ENCODE data around the gene DND1. TPM values are rescaled to one million over a fixed set of nuclear protein-coding genes. Genes with fewer than 3 reads are reported as not detected.
"Not testable (repeated sequence)": the region's sequence is repeated elsewhere in the genome, so short reads cannot be mapped to it uniquely, and the experiment has no call there.

Gene DND1
- polyA plus RNA-seq, 2 of the 4 experiments (the other 2 are of a cell fraction), result 0.63 to 1.0 TPM

- peaks cover 20% of the 10 kb centered on the region for H3K9me3 ChIP-seq
- 20% methylated on average over 1 of the region's 1 CpG for WGBS (ENCODE audit: missing lambda C conversion rate)
- ChIA-PET CTCF (interaction anchor here (0.8 to 1.3 kb wide), 3 partner anchors 11 to 270 kb away, joined by 3 to 4 read pairs (median 3); no protein-coding TSS in a partner anchor), POLR2A (no interaction called here)
- 0 out of 3 replicates have a peak overlapping the region, but pooled peaks have one; percentile 10 for H3K4me2 ChIP-seq
- ATAC-seq (no peak), DNase-seq (ENCODE audit: low read depth in 1 of 2, low spot score in 1 of 2) (no peak), FAIRE-seq (no peak)
- H3K4me1 ChIP-seq, result peaks cover 22% of the 10 kb centered on the region
- TF ChIP-seq FOXS1 (CRISPR knock-in tag; IDR thresholded peaks at IDR 0.05), result no peak
- no peak for TF ChIP-seq HMGXB4 (CRISPR knock-in tag; IDR thresholded peaks at IDR 0.05; ENCODE audit: borderline replicate concordance)
- no peak overlapping the region for H3K4me3 ChIP-seq
- H3K27ac ChIP-seq, result no peak overlapping the region
Measured at GRCh38 chr5:140628711-140629110, 44.7 kb downstream of the DND1 start.

GRCh38 chr5:140627972-140628371, 45.4 kb downstream of the DND1 start:
- ChIA-PET CTCF (interaction anchor here (0.8 to 1.1 kb wide), 2 partner anchors 14 to 269 kb away, joined by 3 read pairs; no protein-coding TSS in a partner anchor), POLR2A (no interaction called here)
- H3K9me3 ChIP-seq, result peaks cover 20% of the 10 kb centered on the region
- FAIRE-seq (no peak), DNase-seq (ENCODE audit: low read depth in 1 of 2, low spot score in 1 of 2) (no peak), ATAC-seq (no peak)
- no peak overlapping the region for H3K4me3 ChIP-seq
- 62% methylated on average over 6 of the region's 6 CpGs for WGBS (ENCODE audit: missing lambda C conversion rate)
- TF ChIP-seq PHF8 (IDR thresholded peaks at IDR 0.05; ENCODE audit: borderline replicate concordance, low read depth) (no peak), CBX8 (IDR thresholded peaks at IDR 0.05) (no peak), ESRRA (IDR thresholded peaks at IDR 0.05; ENCODE audit: borderline replicate concordance, low read length) (no peak), ZFP36 (IDR thresholded peaks at IDR 0.05; ENCODE audit: borderline replicate concordance, partially characterized antibody) (peak; percentile 89), RARB (CRISPR knock-in tag; IDR thresholded peaks at IDR 0.05) (no peak), JUN (IDR thresholded peaks at IDR 0.05) (no peak)
- no peak overlapping the region for H3K27ac ChIP-seq
- H3K4me1 ChIP-seq, result peaks cover 15% of the 10 kb centered on the region
- H3K4me2 ChIP-seq, result no peak overlapping the region

DNA sequence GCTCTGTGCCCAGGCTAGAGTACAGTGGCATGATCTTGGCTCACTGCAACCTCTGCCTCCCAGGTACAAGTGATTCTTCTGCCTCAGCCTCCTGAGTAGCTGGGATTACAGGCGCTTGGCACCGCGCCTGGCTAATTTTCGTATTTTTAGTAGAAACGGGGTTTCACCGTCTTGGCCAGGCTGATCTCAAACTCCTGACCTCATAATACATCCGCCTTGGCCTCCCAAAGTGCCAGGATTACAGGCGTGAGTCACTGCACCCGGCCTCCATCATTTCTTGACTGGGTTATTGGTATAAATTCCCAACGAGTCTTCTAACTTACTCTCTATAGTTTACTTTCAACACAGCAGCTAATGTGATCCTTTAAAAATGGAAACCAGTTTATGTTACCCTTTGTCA, 48.5 kb downstream of the DND1 start:
- H3K4me3 ChIP-seq; ATAC-seq; FAIRE-seq; H3K4me2 ChIP-seq; POLR2A ChIA-PET; H3K27ac ChIP-seq; H3K4me1 ChIP-seq; DNase-seq (ENCODE audit: low read depth in 1 of 2, low spot score in 1 of 2): not testable (repeated sequence)
- H3K9me3 ChIP-seq, result peaks cover 24% of the 10 kb centered on the region
- 73% methylated on average over 10 of the region's 10 CpGs for WGBS (ENCODE audit: missing lambda C conversion rate)
- CTCF ChIA-PET, result interaction anchor here (1.0 to 1.2 kb wide), 3 partner anchors 11 to 48 kb away, joined by 3 to 4 read pairs (median 4); partner anchors contain the start of gene TMCO6

DNA sequence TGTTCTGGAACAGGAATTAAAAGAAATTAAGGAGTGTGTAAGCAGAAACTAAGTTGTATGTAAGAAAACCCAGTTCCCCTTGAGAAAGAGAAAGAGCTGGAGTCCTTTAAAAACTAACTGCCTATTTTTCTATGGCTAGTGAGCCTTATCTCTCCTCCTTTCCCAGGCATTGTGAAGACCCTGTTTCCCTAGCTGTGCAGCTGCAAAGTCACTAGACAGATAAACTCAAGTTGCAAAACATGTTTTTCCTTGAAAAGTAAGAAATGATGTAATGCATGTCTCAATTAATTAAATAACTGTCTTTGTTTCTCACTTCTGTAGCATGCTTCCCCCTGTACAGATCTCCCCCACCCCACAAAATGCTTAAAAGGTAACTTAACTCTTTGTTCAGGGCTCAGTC, 50.3 kb downstream of the DND1 start:
- peaks cover 20% of the 10 kb centered on the region for H3K9me3 ChIP-seq
- CTCF ChIA-PET, result interaction anchor here (1.0 to 2.4 kb wide), 3 partner anchors 8 to 250 kb away, joined by 3 to 6 read pairs (median 3); no protein-coding TSS in a partner anchor
- H3K27ac ChIP-seq; FAIRE-seq; DNase-seq (ENCODE audit: low read depth in 1 of 2, low spot score in 1 of 2); H3K4me3 ChIP-seq; H3K4me1 ChIP-seq; H3K4me2 ChIP-seq; ATAC-seq: not testable (repeated sequence)
- POLR2A ChIA-PET, result interaction anchor here (0.6 kb wide), 1 partner anchor 24 kb away, joined by 3 read pairs; the partner anchor contains the start of genes IK and NDUFA2

- Histone ChIP-seq H3K4me1 (no peaks in the 10 kb centered on the region), H3K9me3 (peaks cover 14% of the 10 kb centered on the region; the same call in 1 of the 3 replicates), H3K27ac (no peak overlapping the region), H3K4me3 (no peak overlapping the region), H3K4me2 (no peak overlapping the region)
- TF ChIP-seq ESRRA (IDR thresholded peaks at IDR 0.05; ENCODE audit: borderline replicate concordance, low read length), result no peak
- TF ChIP-seq FOSL2 (IDR thresholded peaks at IDR 0.05), result no peak
- TF ChIP-seq FOSL2 (CRISPR knock-in tag; IDR thresholded peaks at IDR 0.05), result no peak
- TF ChIP-seq POLR2AphosphoS2 (conservative IDR thresholded peaks at IDR 0.05; ENCODE audit: low read length), result no peak
- no peak for TF ChIP-seq POLR2A (IDR thresholded peaks at IDR 0.05; ENCODE audit: low read length)
- TF ChIP-seq CEBPB (IDR thresholded peaks at IDR 0.05), result no peak
- no peak for TF ChIP-seq JUN (IDR thresholded peaks at IDR 0.05)
- no peak for TF ChIP-seq EHMT2 (IDR thresholded peaks at IDR 0.05; ENCODE audit: low read depth)
- TF ChIP-seq, protein P1, sequence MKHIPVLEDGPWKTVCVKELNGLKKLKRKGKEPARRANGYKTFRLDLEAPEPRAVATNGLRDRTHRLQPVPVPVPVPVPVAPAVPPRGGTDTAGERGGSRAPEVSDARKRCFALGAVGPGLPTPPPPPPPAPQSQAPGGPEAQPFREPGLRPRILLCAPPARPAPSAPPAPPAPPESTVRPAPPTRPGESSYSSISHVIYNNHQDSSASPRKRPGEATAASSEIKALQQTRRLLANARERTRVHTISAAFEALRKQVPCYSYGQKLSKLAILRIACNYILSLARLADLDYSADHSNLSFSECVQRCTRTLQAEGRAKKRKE (CRISPR knock-in tag; IDR thresholded peaks at IDR 0.05; ENCODE audit: low read depth), result no peak
- TF ChIP-seq FOXS1 (CRISPR knock-in tag; IDR thresholded peaks at IDR 0.05), result no peak
- no peak for TF ChIP-seq CHD4 (IDR thresholded peaks at IDR 0.05; ENCODE audit: borderline replicate concordance)
- TF ChIP-seq RNF2 (IDR thresholded peaks at IDR 0.05; ENCODE audit: borderline replicate concordance, low read depth), result no peak
- TF ChIP-seq MYC (IDR thresholded peaks at IDR 0.05; ENCODE audit: borderline replicate concordance, low read length), result no peak
- TF ChIP-seq HOXA7 (CRISPR knock-in tag; IDR thresholded peaks at IDR 0.05), result no peak
- no peak for TF ChIP-seq BHLHE40 (IDR thresholded peaks at IDR 0.05; ENCODE audit: low read depth, low read length)
- no peak for TF ChIP-seq HOXB13 (CRISPR knock-in tag; IDR thresholded peaks at IDR 0.05; ENCODE audit: low read depth)
- no peak for TF ChIP-seq HEYL (CRISPR knock-in tag; IDR thresholded peaks at IDR 0.05)
- FAIRE-seq (no peak), ATAC-seq (no peak), DNase-seq (ENCODE audit: low read depth in 1 of 2, low spot score in 1 of 2) (no peak)
- 71% methylated on average over 3 of the region's 3 CpGs for WGBS (ENCODE audit: missing lambda C conversion rate)
- POLR2A ChIA-PET, result interaction anchor here (0.6 kb wide), 1 partner anchor 25 kb away, joined by 3 read pairs; the partner anchor contains the start of genes IK and NDUFA2
- CTCF ChIA-PET, result interaction anchor here (1.0 to 2.4 kb wide), 3 partner anchors 9 to 249 kb away, joined by 3 to 6 read pairs (median 3); no protein-coding TSS in a partner anchor
Measured at GRCh38 chr5:140622301-140622700, 51.1 kb downstream of the DND1 start.

All from A549 (cell line).